WI38 (cell line): ENCODE data around the gene ZNF799.
"Not testable (repeated sequence)": the region's sequence is repeated elsewhere in the genome, so short reads cannot be mapped to it uniquely, and the experiment has no call there.

Experiments
- H3K4me3 ChIP-seq: 2 replicates; pipeline ENCODE4 v1.5.1; 2011; ENCODE audit warnings: low read depth, mild to moderate bottlenecking, control low read depth, low read length
- CTCF ChIP-seq: IDR thresholded peaks from 2 replicates; pipeline ENCODE4 v1.5.1; 2012; ENCODE audit warnings: low read depth, mild to moderate bottlenecking, control low read depth, low read length

ZNF799 gene

GRCh38 chr19:12400633-12401502 lies at the start of gene ZNF799:
Gene ZNF799, minus strand, starts transcription at chr19:12401271. Its CDS starts 201 bp downstream, at chr19:12401070.
- peak within 1 kb of the TSS; percentile 78 for H3K4me3 ChIP-seq
- no peak for TF ChIP-seq CTCF

GRCh38 chr19:12450844-12451243 lies 49.8 kb upstream of the ZNF799 start:
- H3K4me3 ChIP-seq, result no peak overlapping the region
- TF ChIP-seq CTCF, result no peak

- no peak for TF ChIP-seq CTCF
These were observed 47.7 kb upstream of the ZNF799 start for GRCh38 chr19:12448808-12449207.

DNA sequence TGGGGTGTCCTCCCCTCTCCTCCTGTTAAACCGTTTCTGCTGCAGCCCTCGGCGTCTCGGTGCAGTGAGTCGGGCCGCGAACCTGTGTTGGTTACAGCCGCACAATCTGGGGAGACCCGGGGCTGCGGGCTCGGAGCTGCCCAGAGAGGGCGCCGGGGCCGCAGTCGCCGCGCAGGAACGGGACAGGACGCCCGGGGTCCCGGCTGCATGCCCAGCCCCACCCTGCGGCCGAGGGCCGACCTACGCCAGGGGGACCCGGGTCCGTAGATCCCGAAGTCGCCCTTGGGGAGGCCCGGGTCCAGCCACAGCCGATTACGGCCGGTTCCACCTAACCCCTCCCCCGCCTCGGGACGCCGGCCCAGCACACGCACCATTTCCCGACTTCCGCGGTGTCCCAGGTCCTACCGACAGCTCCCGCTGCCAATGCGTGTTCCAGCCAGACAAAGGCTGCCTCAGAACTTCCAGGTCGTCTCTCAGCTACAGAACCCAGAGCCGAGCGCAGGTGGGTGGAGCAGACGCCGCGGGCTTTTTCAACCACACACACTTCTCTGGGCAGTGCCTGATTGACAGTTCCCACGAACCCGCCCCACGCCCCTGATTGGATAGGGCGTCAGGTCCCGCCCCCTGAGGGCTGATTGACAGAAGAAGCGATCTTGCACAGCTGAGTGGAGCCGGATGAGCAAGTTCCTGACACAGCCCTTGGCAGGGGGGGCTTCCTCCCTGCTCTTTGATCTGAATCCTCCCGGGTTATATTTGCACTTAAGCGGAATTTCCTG lies 39.7 kb upstream of the ZNF799 start, which contains the start of gene ZNF443:
Gene ZNF443, minus strand, starts transcription at position 481 of the 776 bp plus-strand sequence. Its CDS starts 107 bp downstream, at position 374.
- TF ChIP-seq CTCF, result no peak
- H3K4me3 ChIP-seq, result peak within 1 kb of the TSS; percentile 76

More at GRCh38 chr19:12448808-12449207, 47.7 kb upstream of the ZNF799 start:
- no peak overlapping the region for H3K4me3 ChIP-seq

- peak overlapping the region; percentile 76 for H3K4me3 ChIP-seq
These were observed 38.8 kb upstream of the ZNF799 start for GRCh38 chr19:12439686-12440540.

- not testable (repeated sequence) for H3K4me3 ChIP-seq
These were observed 29.7 kb upstream of the ZNF799 start for GRCh38 chr19:12430726-12431299.

DNA sequence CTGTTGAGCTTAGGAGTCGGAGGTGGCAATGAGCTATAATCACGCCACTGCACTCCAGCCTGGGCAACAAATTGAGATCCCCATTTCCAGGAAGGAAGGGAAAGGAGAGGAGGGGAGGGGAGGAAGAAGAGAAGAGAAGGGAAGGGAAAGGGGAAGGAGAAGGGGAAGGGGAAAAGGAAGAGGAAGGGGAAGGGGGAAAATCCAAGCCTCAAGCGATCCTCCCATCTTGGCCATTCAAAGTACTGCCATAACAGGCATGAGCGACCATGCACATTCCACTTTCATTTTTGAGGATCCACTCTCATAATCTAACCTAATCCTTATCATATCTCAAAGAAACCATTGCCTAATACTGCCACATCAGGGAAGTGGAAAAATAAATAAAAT lies 24.8 kb upstream of the ZNF799 start:
- TF ChIP-seq CTCF, result no peak
- H3K4me3 ChIP-seq, result no peak overlapping the region
